Esophagus muscularis mucosa (tissue), 4 donors: ENCODE measurements around the gene PFN3. TPM values are rescaled to one million over a fixed set of nuclear protein-coding genes. Genes with fewer than 3 reads are reported as not detected.
A peak's percentile ranks its signal among the peaks of the same experiment; 100 is the strongest.

ENCODE experiments used
- DNase-seq: peaks from one replicate; pipeline ENCODE4 v3.0.0-alpha.2; 2017; ENCODE audit errors: extremely low spot score
- H3K27ac ChIP-seq, 4 donors: fragments of 200-600 bp; sonication (generic); replicated peaks in 1 of 4; 1 replicate in 3 of 4; 2 replicates in 1 of 4; pipeline ENCODE4 v1.5.1; 2016 to 2019; ENCODE audit warnings: mild to moderate bottlenecking in 1 of 4
- H3K27me3 ChIP-seq, 4 donors: fragments of 200-600 bp; sonication (generic); one replicate each; pipeline versions ENCODE4 v1.5.1 to v1.6.0; 2016 to 2019
- H3K36me3 ChIP-seq, 4 donors: fragments of 200-600 bp; sonication (generic); one replicate each; pipeline ENCODE4 v1.5.1; 2016 to 2019
- H3K4me1 ChIP-seq, 4 donors: fragments of 200-600 bp; sonication (generic); one replicate each; pipeline ENCODE4 v1.5.1; 2016 to 2019
- H3K4me3 ChIP-seq, 4 donors: fragments of 200-600 bp; sonication (generic); 1 replicate in 2 of 4; 2 replicates in 2 of 4; pipeline ENCODE4 v1.5.1; 2016 to 2019; ENCODE audit warnings: mild to moderate bottlenecking in 4 of 4, moderate library complexity in 1 of 4
- H3K9me3 ChIP-seq, 4 donors: fragments of 200-600 bp; sonication (generic); 1 replicate in 3 of 4; 2 replicates in 1 of 4; pipeline ENCODE4 v1.5.1; 2016 to 2019
- CTCF ChIP-seq, 3 experiments: fragments of 200-600 bp in 2 of 3; fragments of 450-650 bp in 1 of 3; sonication (generic) in 2 of 3; IDR thresholded peaks; one replicate each; pipeline ENCODE4 v1.5.1; 2017 to 2019; ENCODE audit warnings: antibody characterized with exemption in 3 of 3, mild to moderate bottlenecking in 2 of 3, moderate library complexity in 1 of 3
- EP300 ChIP-seq: sonication (generic); formaldehyde crosslinking; IDR thresholded peaks from one replicate; pipeline ENCODE4 v1.6.1; 2017; ENCODE audit warnings: antibody characterized with exemption
- POLR2A ChIP-seq: fragments of 450-650 bp; IDR thresholded peaks from one replicate; pipeline ENCODE4 v1.6.1; 2017; ENCODE audit warnings: antibody characterized with exemption, moderate library complexity, mild to moderate bottlenecking, low read depth
- POLR2AphosphoS5 ChIP-seq, 2 donors: sonication (generic); formaldehyde crosslinking; IDR thresholded peaks; one replicate each; pipeline ENCODE4 v1.6.1; 2017; ENCODE audit warnings: antibody characterized with exemption in 2 of 2
- WGBS: methylation state at CpG from one replicate; pipeline ENCODE4 v1.1.5; 2018; 5-methylcytosine and 5-hydroxymethylcytosine counted together
- intact Hi-C: fragments of 100-400 bp; cut with DNase I; formaldehyde crosslinking; loops from one replicate; pipeline ENCODE4 v1.15.1; 2023
- total RNA-seq, 4 donors: library from RNA; depleted of rRNA; stranded (reverse); fragments of >200 nt; gene quantifications; one replicate each; pipeline versions ENCODE4 v1.1.0 to v1.2.1, GENCODE V29; 2016

The PFN3 gene
- total RNA-seq, 4 donors from 2014 or later = not detected

- peak overlapping the region; percentile 90 to 95 (median 93) for H3K27ac ChIP-seq
- H3K4me1 ChIP-seq = peaks cover 35 to 71% (median 54%) of the 10 kb centered on the region in 4 donors
- WGBS = 56% methylated on average over 10 of the region's 14 CpGs
- intact Hi-C loops = no loop called here
- no peaks in the 10 kb centered on the region for H3K9me3 ChIP-seq
- peak overlapping the region; percentile 52 to 66 (median 58) for H3K4me3 ChIP-seq
- no peaks in the 10 kb centered on the region for H3K36me3 ChIP-seq
- DNase-seq = no peak
- H3K27me3 ChIP-seq = no peaks in the 10 kb centered on the region
- no peak for TF ChIP-seq CTCF (IDR thresholded peaks at IDR 0.05)
- TF ChIP-seq POLR2A = no peak
- no peak for TF ChIP-seq EP300
- no peak for TF ChIP-seq POLR2AphosphoS5 (IDR thresholded peaks at IDR 0.05)
These were observed 34.5 kb downstream of the PFN3 start for GRCh38 chr5:177365845-177366527.

GRCh38 chr5:177364159-177364962, 36.1 kb downstream of the PFN3 start:
- DNase-seq = no peak
- H3K36me3 ChIP-seq = no peaks in the 10 kb centered on the region
- intact Hi-C loops = no loop called here
- WGBS = 85% methylated on average over 11 of the region's 11 CpGs
- H3K9me3 ChIP-seq = no peaks in the 10 kb centered on the region
- H3K4me1 ChIP-seq = peaks cover 32 to 60% (median 47%) of the 10 kb centered on the region in 4 donors
- H3K4me3 ChIP-seq = no peak overlapping the region
- H3K27ac ChIP-seq = no peak overlapping the region
- TF ChIP-seq POLR2A (no peak), CTCF (IDR thresholded peaks at IDR 0.05) (no peak), EP300 (no peak)
- H3K27me3 ChIP-seq = no peaks in the 10 kb centered on the region

- WGBS = 42% methylated on average over 10 of the region's 10 CpGs
- intact Hi-C loops = no loop called here
- no peaks in the 10 kb centered on the region for H3K36me3 ChIP-seq
- peaks cover 33 to 60% (median 51%) of the 10 kb centered on the region in 4 donors for H3K4me1 ChIP-seq
- no peaks in the 10 kb centered on the region for H3K9me3 ChIP-seq
- no peak for DNase-seq
- H3K27me3 ChIP-seq = no peaks in the 10 kb centered on the region
- H3K4me3 ChIP-seq = peak overlapping the region; percentile 51 to 66 (median 52)
- TF ChIP-seq CTCF (IDR thresholded peaks at IDR 0.05) = no peak
- no peak for TF ChIP-seq POLR2AphosphoS5 (IDR thresholded peaks at IDR 0.05)
- no peak for TF ChIP-seq POLR2A
- TF ChIP-seq EP300 = no peak
- H3K27ac ChIP-seq = no peak overlapping the region
These were observed 36.9 kb downstream of the PFN3 start for GRCh38 chr5:177363565-177363964.

GRCh38 chr5:177362610-177363507, 37.6 kb downstream of the PFN3 start:
- no peaks in the 10 kb centered on the region for H3K36me3 ChIP-seq
- WGBS = 43% methylated on average over 18 of the region's 59 CpGs
- H3K9me3 ChIP-seq = no peaks in the 10 kb centered on the region
- peaks cover 39 to 60% (median 51%) of the 10 kb centered on the region in 4 donors for H3K4me1 ChIP-seq
- H3K4me3 ChIP-seq = peak overlapping the region; percentile 51 to 66 (median 52)
- no peak for DNase-seq
- no peaks in the 10 kb centered on the region for H3K27me3 ChIP-seq
- H3K27ac ChIP-seq = peak overlapping the region in 2 of 4 donors; percentile 34 to 39
- TF ChIP-seq POLR2AphosphoS5 (IDR thresholded peaks at IDR 0.05) (no peak), CTCF (IDR thresholded peaks at IDR 0.05) (no peak), POLR2A (no peak), EP300 (no peak)
- intact Hi-C loops = no loop called here
